ENCODE results near the gene VIPR1.

The VIPR1 gene

GRCh38 chr3:42495393-42495792 is 7.0 kb upstream of the VIPR1 start:
- DNase-seq (ENCODE audit: low read depth) = no peak

- DNase-seq (ENCODE audit: low read depth) = no peak
Observed at GRCh38 chr3:42497009-42497731, 5.3 kb upstream of the VIPR1 start.

- DNase-seq (ENCODE audit: low read depth) = no peak
Observed at GRCh38 chr3:42498034-42498433, 4.4 kb upstream of the VIPR1 start.

GRCh38 chr3:42498791-42499477 is 3.5 kb upstream of the VIPR1 start:
- DNase-seq (ENCODE audit: low read depth) = no peak

- no peak for DNase-seq (ENCODE audit: low read depth)
Observed at GRCh38 chr3:42499478-42499871, 3.0 kb upstream of the VIPR1 start.

GRCh38 chr3:42500091-42500490 is 2.4 kb upstream of the VIPR1 start:
- DNase-seq (ENCODE audit: low read depth) = no peak

GRCh38 chr3:42500909-42501308 is 1.5 kb upstream of the VIPR1 start:
- DNase-seq (ENCODE audit: low read depth) = no peak

- no peak for DNase-seq (ENCODE audit: low read depth)
Observed at GRCh38 chr3:42501321-42501680, 1.1 kb upstream of the VIPR1 start.

GRCh38 chr3:42501681-42502428 is 588 bp upstream of the VIPR1 start:
- peak; percentile 33 for DNase-seq (ENCODE audit: low read depth)

GRCh38 chr3:42503251-42503924 is 945 bp downstream of the VIPR1 start:
- DNase-seq (ENCODE audit: low read depth) = no peak

- no peak for DNase-seq (ENCODE audit: low read depth)
Observed at GRCh38 chr3:42503957-42504333, 1.5 kb downstream of the VIPR1 start.

GRCh38 chr3:42504334-42505127 is 2.1 kb downstream of the VIPR1 start:
- no peak for DNase-seq (ENCODE audit: low read depth)

GRCh38 chr3:42505128-42505848 is 2.8 kb downstream of the VIPR1 start:
- no peak for DNase-seq (ENCODE audit: low read depth)

GRCh38 chr3:42505849-42506410 is 3.5 kb downstream of the VIPR1 start:
- no peak for DNase-seq (ENCODE audit: low read depth)

GRCh38 chr3:42507252-42507651 is 4.8 kb downstream of the VIPR1 start:
- DNase-seq (ENCODE audit: low read depth) = no peak

- no peak for DNase-seq (ENCODE audit: low read depth)
Observed at GRCh38 chr3:42507761-42508335, 5.4 kb downstream of the VIPR1 start.

GRCh38 chr3:42508562-42508961 is 6.1 kb downstream of the VIPR1 start:
- DNase-seq (ENCODE audit: low read depth) = no peak

GRCh38 chr3:42509111-42509510 is 6.7 kb downstream of the VIPR1 start:
- no peak for DNase-seq (ENCODE audit: low read depth)

GRCh38 chr3:42510325-42510724 is 7.9 kb downstream of the VIPR1 start:
- no peak for DNase-seq (ENCODE audit: low read depth)

- no peak for DNase-seq (ENCODE audit: low read depth)
Observed at GRCh38 chr3:42511201-42511600, 8.8 kb downstream of the VIPR1 start.

Measured in stimulated activated CD8-positive, alpha-beta memory T cell treated with anti-CD3 and anti-CD28 coated beads, Interleukin-12 subunit alpha, Interleukin-12 subunit beta, amount 100 ng/mL, for 4 hours (primary cell).